GM18858 (cell line): ENCODE results near the gene LALBA.
"Not testable (repeated sequence)": the region's sequence is repeated elsewhere in the genome, so short reads cannot be mapped to it uniquely, and the experiment has no call there.

Experiments used
- ATAC-seq: cut with Tn5 transposase; IDR thresholded peaks from one replicate; pipeline ENCODE4 v1.9.1; 2021; ENCODE audit not compliant: unreplicated experiment

The LALBA gene

DNA sequence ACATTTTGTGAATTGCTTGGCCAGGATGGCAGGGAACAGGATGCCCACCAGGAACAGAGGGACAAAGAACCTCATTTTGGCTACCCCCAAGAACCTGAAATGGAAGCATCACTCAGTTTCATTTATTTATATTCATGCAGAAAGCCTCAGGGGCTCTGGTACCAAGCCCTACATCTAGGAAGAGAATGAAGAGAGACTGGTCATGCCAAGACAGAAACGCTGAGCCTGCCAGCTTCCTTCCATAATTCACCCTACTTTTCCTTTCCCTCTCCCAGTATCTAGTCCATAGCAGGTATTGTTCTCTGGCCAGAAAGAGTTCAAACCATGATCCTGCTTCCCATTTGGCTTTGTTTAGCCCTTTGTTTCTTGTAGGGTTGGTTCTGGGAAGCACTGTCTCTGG is at the start of gene LALBA:
Gene LALBA, minus strand, starts transcription at position 101 of the 400 bp plus-strand sequence. Its CDS starts 26 bp downstream, at position 75.
- ATAC-seq: no peak

- no peak for ATAC-seq
Observed at GRCh38 chr12:48618541-48618940, 48.7 kb upstream of the LALBA start.

DNA sequence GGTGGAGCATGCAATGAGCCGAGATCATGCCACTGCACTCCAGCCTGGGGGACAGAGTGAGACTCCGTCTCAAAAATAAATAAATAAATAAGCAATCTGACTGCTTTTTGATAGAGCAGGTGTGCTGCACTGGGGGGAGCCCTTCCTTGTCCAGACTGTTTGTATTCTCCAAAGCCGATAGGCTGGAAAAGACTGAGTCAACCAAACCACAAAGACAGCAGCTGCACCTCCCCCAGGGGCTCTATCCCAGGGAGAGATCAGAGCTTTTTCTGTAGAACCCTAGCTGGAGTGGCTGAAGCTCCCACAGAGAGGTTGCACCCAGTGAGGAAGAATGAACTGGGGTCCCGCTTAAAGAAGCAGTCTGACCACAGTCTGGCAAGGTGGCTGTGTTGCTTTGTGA is 45.8 kb upstream of the LALBA start:
- ATAC-seq: no peak

GRCh38 chr12:48613321-48613720 is 43.5 kb upstream of the LALBA start:
- no peak for ATAC-seq

- ATAC-seq: no peak
Observed at GRCh38 chr12:48602192-48602989, 32.5 kb upstream of the LALBA start.

- ATAC-seq: peak; percentile 86
Observed at GRCh38 chr12:48601013-48601756, 31.3 kb upstream of the LALBA start.

DNA sequence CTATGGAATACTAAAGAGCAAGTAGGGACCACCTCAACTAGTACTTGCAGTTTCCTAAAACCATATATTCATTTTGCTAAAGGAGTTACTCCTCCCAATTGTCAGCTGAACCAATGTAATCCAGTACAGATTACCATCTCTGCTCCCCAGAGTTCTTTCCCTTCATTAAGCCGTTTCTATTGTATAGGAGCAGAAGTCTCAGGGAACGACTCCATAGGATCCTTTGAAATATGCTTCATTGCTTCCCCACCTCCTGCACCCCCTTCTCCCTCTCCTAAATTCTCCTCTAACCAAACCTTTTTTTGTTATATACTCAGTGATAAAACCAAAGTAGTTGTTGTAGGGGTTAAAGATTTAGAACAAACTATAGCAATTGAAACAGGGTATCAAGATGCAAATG is 30.7 kb upstream of the LALBA start:
- no peak for ATAC-seq

GRCh38 chr12:48592591-48593086 is 22.8 kb upstream of the LALBA start:
- no peak for ATAC-seq

- ATAC-seq: no peak
Observed at GRCh38 chr12:48586361-48586760, 16.5 kb upstream of the LALBA start.

- no peak for ATAC-seq
Observed at GRCh38 chr12:48583728-48584127, 13.9 kb upstream of the LALBA start.

- ATAC-seq: no peak
Observed at GRCh38 chr12:48580831-48581230, 11.0 kb upstream of the LALBA start.

DNA sequence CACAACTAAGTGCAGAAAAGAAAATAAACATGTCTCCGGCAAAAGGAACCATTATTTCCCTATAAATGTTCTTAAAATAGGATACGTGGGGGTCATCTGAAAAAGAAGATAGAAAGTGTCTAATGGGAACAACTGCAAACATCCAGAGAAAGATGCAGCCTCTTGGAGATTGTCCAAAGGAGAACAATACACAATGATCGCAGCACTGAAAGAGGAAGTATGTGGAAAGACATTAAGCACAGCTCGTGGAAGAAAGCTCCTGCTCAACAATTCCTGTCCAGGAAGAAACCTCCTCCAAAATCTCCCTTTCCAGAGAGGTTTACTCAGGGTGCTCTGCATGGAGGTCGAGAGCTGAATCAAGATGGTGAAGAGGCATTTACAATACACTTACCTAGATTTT is 2.5 kb upstream of the LALBA start:
- ATAC-seq: no peak

DNA sequence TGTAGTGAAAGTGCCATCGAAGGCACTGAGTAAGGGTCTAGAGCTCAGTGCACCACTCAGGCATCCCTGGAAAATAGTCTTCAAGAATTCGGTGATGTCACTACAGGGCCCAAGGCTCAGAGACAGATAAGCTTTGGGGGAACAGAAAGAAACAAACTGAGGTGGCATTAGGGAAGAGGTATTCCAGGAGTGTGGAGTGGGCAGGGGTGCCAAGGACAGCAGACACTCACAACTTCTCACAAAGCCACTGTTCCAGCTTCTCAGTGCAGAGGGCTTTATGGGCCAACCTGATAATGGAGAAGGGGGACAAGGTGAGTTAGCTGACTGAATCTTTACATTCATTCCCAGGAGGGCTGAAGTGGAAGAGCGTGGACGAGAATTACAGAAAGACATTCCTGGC is 2.1 kb downstream of the LALBA start:
- no peak for ATAC-seq

DNA sequence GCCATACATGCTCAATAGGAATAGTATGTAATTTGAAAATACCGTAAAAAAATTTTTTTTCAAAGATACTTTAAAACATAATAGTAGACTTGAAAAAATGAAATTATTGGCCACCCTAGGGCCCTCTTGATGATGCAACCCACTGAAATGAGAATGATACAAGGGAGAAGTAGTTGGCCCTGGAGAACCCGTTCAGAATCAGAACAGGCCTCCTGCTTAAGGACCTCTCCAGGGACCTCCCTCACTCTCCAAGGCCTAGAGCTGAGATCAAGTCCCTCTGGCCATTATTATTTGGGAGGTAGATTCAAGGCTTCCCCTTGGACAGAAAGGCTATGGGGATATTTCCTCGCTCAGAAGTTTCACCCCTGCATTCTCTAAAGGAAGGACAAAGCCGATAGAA is 11.9 kb downstream of the LALBA start:
- no peak for ATAC-seq

- no peak for ATAC-seq
Observed at GRCh38 chr12:48556631-48557030, 13.2 kb downstream of the LALBA start.

- ATAC-seq: not testable (repeated sequence)
Observed at GRCh38 chr12:48553666-48554343, 16.0 kb downstream of the LALBA start.

DNA sequence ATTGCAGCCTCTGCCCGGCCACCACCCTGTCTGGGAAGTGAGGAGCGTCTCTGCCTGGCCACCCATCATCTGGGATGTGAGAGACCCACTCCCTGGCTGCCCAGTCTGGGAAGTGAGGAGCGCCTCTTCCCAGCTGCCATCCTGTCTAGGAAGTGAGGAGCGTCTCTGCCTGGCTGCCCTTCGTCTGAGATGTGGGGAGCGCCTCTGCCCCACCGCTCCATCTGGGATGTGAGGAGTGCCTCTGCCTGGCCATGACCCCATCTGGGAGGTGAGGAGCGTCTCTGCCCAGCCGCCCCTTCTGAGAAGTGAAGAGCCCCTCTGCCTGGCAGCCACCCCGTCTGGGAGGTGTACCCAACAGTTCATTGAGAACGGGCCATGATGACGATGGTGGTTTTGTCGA is 18.2 kb downstream of the LALBA start:
- not testable (repeated sequence) for ATAC-seq

GRCh38 chr12:48547012-48547411 is 22.8 kb downstream of the LALBA start:
- not testable (repeated sequence) for ATAC-seq

- no peak for ATAC-seq
Observed at GRCh38 chr12:48545833-48546469, 23.9 kb downstream of the LALBA start.

DNA sequence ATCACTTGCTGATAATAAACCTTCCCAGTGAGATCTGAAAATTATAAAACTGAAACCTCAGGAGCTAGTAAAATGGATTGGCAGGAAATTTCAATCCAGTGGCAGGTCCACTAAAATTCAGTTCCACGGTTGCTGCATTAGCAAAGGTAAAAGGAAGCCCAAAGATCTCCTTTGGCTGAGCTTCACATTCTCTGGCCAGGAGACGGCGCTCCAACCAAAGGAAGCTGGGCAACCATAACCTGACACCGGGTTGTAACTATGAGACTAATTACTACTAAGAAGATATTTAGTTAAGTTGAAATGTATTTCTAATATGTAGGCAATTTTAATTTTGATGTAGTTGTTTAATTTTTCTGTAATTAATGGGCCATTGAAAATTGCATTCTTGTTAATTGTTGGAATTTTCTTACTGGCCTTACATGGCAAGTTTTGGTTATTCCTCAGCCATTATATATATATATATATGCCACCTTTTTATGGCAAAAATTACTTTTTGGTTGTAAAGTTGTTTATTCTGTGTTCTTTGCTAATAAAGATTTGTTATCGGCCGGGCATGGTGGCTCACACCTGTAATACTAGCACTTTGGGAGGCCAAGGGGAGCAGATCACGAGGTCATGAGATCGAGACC is 27.4 kb downstream of the LALBA start:
- ATAC-seq: no peak

GRCh38 chr12:48536602-48537001 is 33.2 kb downstream of the LALBA start:
- ATAC-seq: no peak
